Pancreas (tissue), 10 donors: ENCODE results near the gene USP5. TPM values are rescaled to one million over a fixed set of nuclear protein-coding genes. Genes with fewer than 3 reads are reported as not detected.
A peak's percentile ranks its signal among the peaks of the same experiment; 100 is the strongest.

Experiments
- ATAC-seq, 4 donors: fragments of 200-7000 bp; cut with Tn5 transposase; one replicate each; pipeline versions ENCODE4 v1.8.0 to v1.9.1; 2020; ENCODE audit warnings: mild to moderate bottlenecking in 4 of 4, moderate library complexity in 4 of 4
- DNase-seq, 6 donors: peaks; one replicate each; pipeline ENCODE4 v3.0.0-alpha.2; 2020
- FAIRE-seq: peaks from 2 replicates; lab custom pipeline; 2012; peaks lifted over from hg19 to GRCh38; lab: Jason Lieb, UNC
- H3K27ac ChIP-seq, 4 donors: fragments of 200-600 bp; sonication (generic); 1 replicate in 3 of 4; 2 replicates in 1 of 4; pipeline versions ENCODE4 v1.5.0 to v1.8.0; 2020
- H3K27me3 ChIP-seq, 4 donors: fragments of 200-600 bp; one replicate each; pipeline ENCODE4 v1.8.0; 2021
- H3K36me3 ChIP-seq, 3 donors: fragments of 200-600 bp; sonication (generic) in 1 of 3; one replicate each; pipeline versions ENCODE4 v1.5.0 to v1.8.0; 2020 to 2021
- H3K4me1 ChIP-seq, 3 donors: fragments of 200-600 bp; one replicate each; pipeline ENCODE4 v1.8.0; 2021
- H3K4me3 ChIP-seq, 4 donors: fragments of 200-600 bp; sonication (generic) in 2 of 4; one replicate each; pipeline versions ENCODE4 v1.5.0 to v1.8.0; 2020 to 2021
- H3K9me3 ChIP-seq, 4 donors: fragments of 200-600 bp; one replicate each; pipeline ENCODE4 v1.8.0; 2021
- CTCF ChIP-seq, 4 donors: fragments of 200-600 bp; sonication (generic) in 3 of 4; IDR thresholded peaks; one replicate each; pipeline versions ENCODE4 v1.5.0 to v1.8.0; 2021; ENCODE audit warnings: antibody characterized with exemption in 4 of 4
- WGBS, 2 donors: extraction: QIAGEN DNeasy Blood & Tissue Kit; methylation state at CpG; one replicate each; pipeline ENCODE4 v1.1.7; 2013; 5-methylcytosine and 5-hydroxymethylcytosine counted together
- intact Hi-C, 3 donors: fragments of 100-400 bp; cut with DNase I; formaldehyde crosslinking; loops; one replicate each; pipeline versions ENCODE4 v1.11.1 to v1.14.2; 2022
- polyA plus RNA-seq, 2 donors: library from polyadenylated mRNA; stranded (reverse); fragments of 200-250 nt; gene quantifications; one replicate each; pipeline ENCODE4 v1.2.3, GENCODE V29; 2013
- total RNA-seq, 6 donors: library from RNA; stranded (reverse); fragmentation: NEBNext Ultra II Directional in 4 of 6; extraction: Animal tissue kit (Norgen Biotek cat#: 25700) in 4 of 6; gene quantifications; one replicate each; pipeline versions ENCODE4 v1.2.1 to v1.2.4, GENCODE V29; 2021 to 2023
- donor health status: healthy with polysubstance abuse.
- donor health status: DM: no; HTN: no; CAD: no; lungs with moderate emphysema.
- donor health status: DM: no; HTN: no; CAD: no.
- donor health status: control.
- donor health status: control.
- donor health status: Bipolar disorder and iron deficiency.
- donor health status: DM: yes; HTN: yes; CAD: no.
- donor health status: DM: no; HTN: no; CAD: no.
- donor health status: DM: no; HTN: no; CAD: no.
- donor health status: DM: yes; HTN: yes; CAD: no.

The USP5 gene
- total and polyA plus RNA-seq, 8 donors, result 17.8 to 38.4 (median 25.3) TPM

DNA sequence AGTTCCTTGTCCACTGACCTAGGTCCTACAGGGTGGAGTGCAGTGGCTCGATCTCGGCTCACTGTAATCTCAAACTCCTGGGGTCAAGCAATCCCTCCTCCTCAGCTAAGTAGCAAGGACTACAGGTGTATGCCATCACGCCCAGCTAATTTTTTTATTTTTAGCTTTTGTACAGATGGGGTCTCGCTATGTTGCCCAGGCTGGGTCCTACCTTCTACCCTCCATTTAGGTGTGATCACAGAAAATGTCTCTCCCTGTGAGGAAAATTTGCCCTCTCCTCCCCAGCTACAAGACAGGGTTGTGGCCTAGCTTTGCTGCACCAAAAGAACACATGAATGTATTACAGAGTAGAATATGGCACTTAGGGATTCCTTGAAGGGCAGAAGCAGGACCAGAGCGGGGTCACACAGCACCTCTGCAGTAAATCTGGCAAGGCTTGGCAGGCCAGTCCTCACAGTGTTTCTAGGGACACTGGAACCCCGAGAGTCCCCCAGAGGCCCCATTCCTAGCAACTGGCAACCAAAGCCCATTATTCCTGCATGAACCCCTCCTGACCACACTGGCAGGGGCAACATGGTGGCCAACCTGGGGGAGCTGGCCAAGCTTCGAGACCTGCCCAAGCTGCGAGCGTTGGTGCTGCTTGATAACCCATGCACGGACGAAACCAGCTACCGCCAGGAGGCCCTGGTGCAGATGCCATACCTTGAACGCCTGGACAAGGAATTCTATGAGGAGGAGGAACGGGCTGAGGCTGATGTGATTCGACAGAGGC, 60.4 kb downstream of the USP5 start:
- TF ChIP-seq CTCF (IDR thresholded peaks at IDR 0.05), result no peak
- no peak for ATAC-seq
- Histone ChIP-seq H3K36me3 (no peaks in the 10 kb centered on the region), H3K4me3 (no peak overlapping the region), H3K4me1 (peaks cover 0 to 4% (median 0%) of the 10 kb centered on the region in 3 donors), H3K27ac (no peak overlapping the region), H3K27me3 (no peaks in the 10 kb centered on the region), H3K9me3 (no peaks in the 10 kb centered on the region)
- DNase-seq, result peak in 2 of 6 donors; percentile 7 to 50
- intact Hi-C loops, result no loop called here
- FAIRE-seq, result no peak
- 64 to 74% methylated on average over 15 of the region's 15 CpGs for WGBS, 2 donors

GRCh38 chr12:6914246-6914946, 62.4 kb downstream of the USP5 start, which contains the start of gene ENO2:
TSS of gene ENO2 (plus strand) at chr12:6914580. CDS start at chr12:6915833, 1,253 bp downstream.
- intact Hi-C loops, result no loop called here
- peaks cover 0 to 4% (median 0%) of the 10 kb centered on the region in 3 donors for H3K4me1 ChIP-seq
- WGBS, 2 donors, result 0% methylated on average over 39 to 68 of the region's 68 CpGs
- peak within 1 kb of the TSS; percentile 14 to 60 (median 37) for H3K4me3 ChIP-seq
- no peaks in the 10 kb centered on the region for H3K27me3 ChIP-seq
- FAIRE-seq, result no peak
- ATAC-seq, result peak; percentile 79 to 93 (median 88)
- DNase-seq, result peak; percentile 46 to 87 (median 64)
- no peaks in the 10 kb centered on the region for H3K9me3 ChIP-seq
- no peaks in the 10 kb centered on the region for H3K36me3 ChIP-seq
- TF ChIP-seq CTCF (IDR thresholded peaks at IDR 0.05), result no peak
- H3K27ac ChIP-seq, result peak within 1 kb of the TSS in 2 of 4 donors; percentile 10 to 60

DNA sequence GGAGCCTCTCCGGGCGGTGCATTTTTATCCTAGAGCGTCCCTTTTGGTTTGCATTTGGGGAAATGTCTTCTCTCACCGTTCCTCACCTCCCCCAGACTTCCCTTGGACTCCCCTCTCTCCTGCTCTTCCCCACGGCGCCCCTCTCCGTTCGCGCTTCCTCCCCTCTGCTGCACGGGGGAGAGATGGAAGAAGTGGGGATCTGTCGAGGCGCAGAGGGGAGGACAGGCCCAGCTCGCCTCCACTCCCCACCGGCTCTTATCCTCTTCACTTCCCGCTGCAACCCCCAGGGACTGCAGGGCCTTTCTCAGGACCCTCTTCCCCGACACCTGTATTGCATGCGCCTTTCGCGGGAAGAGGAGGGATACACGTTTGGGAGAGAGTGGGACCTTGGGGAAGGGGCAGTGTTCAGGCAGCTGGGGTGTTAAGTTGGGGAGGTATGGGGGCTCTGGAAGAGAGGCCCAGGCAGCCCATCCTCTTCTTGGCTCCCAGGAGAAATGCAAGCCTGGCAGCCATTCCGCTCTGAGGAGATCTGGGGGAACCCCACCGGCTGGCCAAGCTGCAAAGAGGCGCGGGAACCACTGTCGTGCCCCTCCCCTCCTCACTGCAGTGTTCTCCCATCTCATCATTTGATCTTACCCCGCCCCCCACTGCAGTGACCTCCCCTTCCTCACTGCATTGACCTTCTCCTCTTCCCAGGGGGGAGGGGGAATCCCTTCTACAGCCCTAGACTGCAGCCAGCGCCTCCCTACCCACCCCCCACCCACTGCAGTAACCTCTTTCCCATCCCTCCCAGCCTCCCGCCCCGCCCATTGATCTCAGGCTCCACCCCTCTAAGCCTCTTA, 63.2 kb downstream of the USP5 start:
- Histone ChIP-seq H3K27ac (no peak overlapping the region), H3K27me3 (no peaks in the 10 kb centered on the region), H3K9me3 (no peaks in the 10 kb centered on the region), H3K4me1 (peaks cover 0 to 4% (median 0%) of the 10 kb centered on the region in 3 donors), H3K4me3 (peak overlapping the region; percentile 14 to 60 (median 37)), H3K36me3 (no peaks in the 10 kb centered on the region)
- no peak for TF ChIP-seq CTCF (IDR thresholded peaks at IDR 0.05)
- intact Hi-C loops, result no loop called here
- FAIRE-seq (no peak), ATAC-seq (peak in 1 of 4 donors; percentile 4), DNase-seq (peak in 2 of 6 donors; percentile 23 to 48)
- 26 to 37% methylated on average over 25 to 29 of the region's 29 CpGs for WGBS, 2 donors

- FAIRE-seq, result no peak
- H3K4me3 ChIP-seq, result no peak overlapping the region
- no peak for TF ChIP-seq CTCF (IDR thresholded peaks at IDR 0.05)
- H3K36me3 ChIP-seq, result no peaks in the 10 kb centered on the region
- H3K27me3 ChIP-seq, result no peaks in the 10 kb centered on the region
- no peak overlapping the region for H3K27ac ChIP-seq
- no peaks in the 10 kb centered on the region for H3K9me3 ChIP-seq
- peaks cover 0 to 4% (median 0%) of the 10 kb centered on the region in 3 donors for H3K4me1 ChIP-seq
- intact Hi-C loops, result no loop called here
- DNase-seq, result peak in 2 of 6 donors; percentile 23 to 39
- WGBS, 2 donors, result 68 to 77% methylated on average over 14 of the region's 14 CpGs
- no peak for ATAC-seq
Measured at GRCh38 chr12:6915789-6916285, 63.9 kb downstream of the USP5 start.

Other genes with a start within 250 kb of the USP5 start
- 100 to 1,000 TPM in 3 of 6 donors, 10 to 100 TPM in 3; 96.5 to 123 (median 105) TPM for gene CHD4, start 244.8 kb upstream of the USP5 start, total RNA-seq
- gene CHD4, start 244.8 kb upstream of the USP5 start, polyA plus RNA-seq, result 100 to 1,000 TPM; 125 to 134 TPM
- gene LPAR5, start 216.2 kb upstream of the USP5 start, total RNA-seq, result 1 to 10 TPM in 2 of 6 donors, under 1 TPM in 4; 0.09 to 2.4 (median 0.71) TPM
- gene LPAR5, start 216.2 kb upstream of the USP5 start, polyA plus RNA-seq, result under 1 TPM; 0.19 to 0.23 TPM
- gene ACRBP, start 204.7 kb upstream of the USP5 start, total RNA-seq, result 1 to 10 TPM; 1.3 to 4.1 (median 1.8) TPM
- 1 to 10 TPM; 1.2 to 2.2 TPM for gene ACRBP, start 204.7 kb upstream of the USP5 start, polyA plus RNA-seq
- gene ING4, start 189.0 kb upstream of the USP5 start, total RNA-seq, result 10 to 100 TPM in 5 of 6 donors, 1 to 10 TPM in 1; 9.0 to 24.9 (median 12.1) TPM
- 10 to 100 TPM; 15.7 to 29.6 TPM for gene ING4, start 189.0 kb upstream of the USP5 start, polyA plus RNA-seq
- gene ZNF384, start 162.8 kb upstream of the USP5 start, total RNA-seq, result 10 to 100 TPM; 20.4 to 29.8 (median 23.9) TPM
- gene ZNF384, start 162.8 kb upstream of the USP5 start, polyA plus RNA-seq, result 10 to 100 TPM; 36.6 to 36.7 TPM
- under 1 TPM in 5 of 6 donors, not detected in 1; 0.12 to 0.34 (median 0.20) TPM for gene PIANP, start 151.3 kb upstream of the USP5 start, total RNA-seq
- gene PIANP, start 151.3 kb upstream of the USP5 start, polyA plus RNA-seq, result 1 to 10 TPM; 1.4 to 2.7 TPM
- gene COPS7A, start 128.1 kb upstream of the USP5 start, total RNA-seq, result 10 to 100 TPM; 14.2 to 31.0 (median 23.8) TPM
- 10 to 100 TPM; 29.5 to 39.6 TPM for gene COPS7A, start 128.1 kb upstream of the USP5 start, polyA plus RNA-seq
- gene MLF2, start 99.0 kb upstream of the USP5 start, total RNA-seq, result 10 to 100 TPM; 38.5 to 63.0 (median 54.0) TPM
- 100 to 1,000 TPM in 1 of 2 donors, 10 to 100 TPM in 1; 74.7 to 111 TPM for gene MLF2, start 99.0 kb upstream of the USP5 start, polyA plus RNA-seq
- gene PTMS, start 85.8 kb upstream of the USP5 start, total RNA-seq, result 100 to 1,000 TPM in 1 of 6 donors, 10 to 100 TPM in 5; 41.0 to 117 (median 58.3) TPM
- 100 to 1,000 TPM; 128 to 276 TPM for gene PTMS, start 85.8 kb upstream of the USP5 start, polyA plus RNA-seq
- under 1 TPM in 5 of 6 donors, not detected in 1; 0.15 to 0.32 (median 0.19) TPM for gene LAG3, start 79.6 kb upstream of the USP5 start, total RNA-seq
- under 1 TPM; 0.70 to 0.91 TPM for gene LAG3, start 79.6 kb upstream of the USP5 start, polyA plus RNA-seq
- 10 to 100 TPM in 1 of 6 donors, 1 to 10 TPM in 5; 1.2 to 19.9 (median 4.0) TPM for gene CD4, start 62.6 kb upstream of the USP5 start, total RNA-seq
- gene CD4, start 62.6 kb upstream of the USP5 start, polyA plus RNA-seq, result 1 to 10 TPM; 1.2 to 2.0 TPM
- gene GPR162, start 30.3 kb upstream of the USP5 start, total RNA-seq, result 1 to 10 TPM in 2 of 6 donors, under 1 TPM in 4; 0.41 to 4.9 (median 0.85) TPM
- gene GPR162, start 30.3 kb upstream of the USP5 start, polyA plus RNA-seq, result 1 to 10 TPM; 5.2 to 8.8 TPM
- gene P3H3, start 23.7 kb upstream of the USP5 start, total RNA-seq, result 10 to 100 TPM in 2 of 6 donors, 1 to 10 TPM in 4; 5.6 to 17.3 (median 9.2) TPM
- gene P3H3, start 23.7 kb upstream of the USP5 start, polyA plus RNA-seq, result 10 to 100 TPM; 21.6 to 32.8 TPM
- 1 to 10 TPM in 5 of 6 donors, under 1 TPM in 1; 0.89 to 2.7 (median 1.5) TPM for gene GNB3, start 11.2 kb upstream of the USP5 start, total RNA-seq
- 10 to 100 TPM in 1 of 2 donors, 1 to 10 TPM in 1; 6.2 to 12.6 TPM for gene GNB3, start 11.2 kb upstream of the USP5 start, polyA plus RNA-seq
- gene CDCA3, start 864 bp upstream of the USP5 start, total RNA-seq, result 1 to 10 TPM in 1 of 6 donors, under 1 TPM in 5; 0.08 to 1.1 (median 0.56) TPM
- 1 to 10 TPM in 1 of 2 donors, under 1 TPM in 1; 0.80 to 1.2 TPM for gene CDCA3, start 864 bp upstream of the USP5 start, polyA plus RNA-seq
- 100 to 1,000 TPM in 4 of 6 donors, 10 to 100 TPM in 2; 88.5 to 211 (median 128) TPM for gene TPI1, start 15.4 kb downstream of the USP5 start, total RNA-seq
- gene TPI1, start 15.4 kb downstream of the USP5 start, polyA plus RNA-seq, result 100 to 1,000 TPM in 1 of 2 donors, 10 to 100 TPM in 1; 93.1 to 247 TPM
- 1 to 10 TPM; 3.1 to 5.2 (median 4.4) TPM for gene SPSB2, start 21.2 kb downstream of the USP5 start, total RNA-seq
- 10 to 100 TPM; 10.6 to 12.5 TPM for gene SPSB2, start 21.2 kb downstream of the USP5 start, polyA plus RNA-seq
- 1 to 10 TPM; 1.7 to 5.2 (median 3.4) TPM for gene LRRC23, start 52.7 kb downstream of the USP5 start, total RNA-seq
- gene LRRC23, start 52.7 kb downstream of the USP5 start, polyA plus RNA-seq, result 10 to 100 TPM in 1 of 2 donors, 1 to 10 TPM in 1; 8.8 to 13.0 TPM
- gene ENO2, start 62.4 kb downstream of the USP5 start, total RNA-seq, result 1 to 10 TPM; 2.3 to 8.0 (median 4.5) TPM
- gene ENO2, start 62.4 kb downstream of the USP5 start, polyA plus RNA-seq, result 10 to 100 TPM; 12.7 to 53.6 TPM
- 10 to 100 TPM; 30.9 to 54.5 (median 36.2) TPM for gene ATN1, start 75.8 kb downstream of the USP5 start, total RNA-seq
- gene ATN1, start 75.8 kb downstream of the USP5 start, polyA plus RNA-seq, result 100 to 1,000 TPM; 110 to 113 TPM
- gene RNU7-1, start 91.7 kb downstream of the USP5 start, total RNA-seq, result not detected
- gene RNU7-1, start 91.7 kb downstream of the USP5 start, polyA plus RNA-seq, result not detected
- gene C12orf57, start 91.9 kb downstream of the USP5 start, total RNA-seq, result 100 to 1,000 TPM in 2 of 6 donors, 10 to 100 TPM in 4; 86.8 to 154 (median 97.6) TPM
- 100 to 1,000 TPM; 176 to 314 TPM for gene C12orf57, start 91.9 kb downstream of the USP5 start, polyA plus RNA-seq
- gene PTPN6, start 99.2 kb downstream of the USP5 start, total RNA-seq, result 10 to 100 TPM; 13.3 to 37.9 (median 17.8) TPM
- 10 to 100 TPM; 48.7 to 53.1 TPM for gene PTPN6, start 99.2 kb downstream of the USP5 start, polyA plus RNA-seq
- gene PHB2, start 118.5 kb downstream of the USP5 start, total RNA-seq, result 100 to 1,000 TPM in 3 of 6 donors, 10 to 100 TPM in 3; 79.7 to 139 (median 101) TPM
- gene PHB2, start 118.5 kb downstream of the USP5 start, polyA plus RNA-seq, result 10 to 100 TPM; 74.7 to 91.9 TPM
- 10 to 100 TPM in 5 of 6 donors, 1 to 10 TPM in 1; 8.9 to 20.2 (median 17.0) TPM for gene EMG1, start 118.8 kb downstream of the USP5 start, total RNA-seq
- gene EMG1, start 118.8 kb downstream of the USP5 start, polyA plus RNA-seq, result 10 to 100 TPM in 1 of 2 donors, 1 to 10 TPM in 1; 9.4 to 12.9 TPM
- 10 to 100 TPM; 22.4 to 36.5 (median 32.4) TPM for gene LPCAT3, start 166.3 kb downstream of the USP5 start, total RNA-seq
- 10 to 100 TPM; 23.0 to 32.6 TPM for gene LPCAT3, start 166.3 kb downstream of the USP5 start, polyA plus RNA-seq
- 100 to 1,000 TPM in 1 of 6 donors, 10 to 100 TPM in 5; 20.4 to 162 (median 58.8) TPM for gene C1S, start 208.6 kb downstream of the USP5 start, total RNA-seq
- gene C1S, start 208.6 kb downstream of the USP5 start, polyA plus RNA-seq, result 10 to 100 TPM; 36.5 to 47.2 TPM
- gene C1R, start 240.3 kb downstream of the USP5 start, total RNA-seq, result 100 to 1,000 TPM in 2 of 6 donors, 10 to 100 TPM in 4; 20.2 to 212 (median 66.8) TPM
- 10 to 100 TPM; 54.9 to 66.1 TPM for gene C1R, start 240.3 kb downstream of the USP5 start, polyA plus RNA-seq